ENCODE results near the gene CYP27C1. TPM values are rescaled to one million over a fixed set of nuclear protein-coding genes. Genes with fewer than 3 reads are reported as not detected.
"Not testable (repeated sequence)": the region's sequence is repeated elsewhere in the genome, so short reads cannot be mapped to it uniquely, and the experiment has no call there.

CYP27C1 gene
- total RNA-seq, 4 donors from 2014 or later = 0.12 to 0.52 (median 0.28) TPM

DNA sequence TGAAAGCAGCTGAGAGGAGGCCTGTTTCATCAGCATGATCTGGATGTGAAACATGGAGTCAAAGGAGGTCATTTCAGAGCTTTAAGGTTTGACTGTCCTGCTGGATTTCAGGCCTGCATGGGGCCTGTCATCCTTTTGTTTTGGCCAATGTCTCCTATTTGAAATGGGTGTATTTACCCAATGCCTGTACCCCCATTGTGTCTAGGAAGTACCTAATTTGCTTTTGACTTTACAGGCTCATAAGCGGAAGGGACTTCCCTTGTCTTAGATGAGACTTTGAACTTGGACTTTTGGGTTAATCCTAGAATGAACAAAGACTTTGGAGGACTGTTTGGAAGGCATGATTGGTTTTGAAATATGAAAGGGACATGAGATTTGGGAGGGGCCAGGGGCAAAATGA is 19.3 kb upstream of the CYP27C1 start:
- Histone ChIP-seq H3K27me3 (no peaks in the 10 kb centered on the region), H3K4me3 (no peak overlapping the region), H3K27ac (no peak overlapping the region), H3K9me3 (peaks cover 0 to 4% (median 0%) of the 10 kb centered on the region in 3 donors), H3K36me3 (no peaks in the 10 kb centered on the region), H3K4me1 (no peaks in the 10 kb centered on the region)
- ATAC-seq = no peak
- TF ChIP-seq POLR2A (IDR thresholded peaks at IDR 0.05) (no peak), EP300 (IDR thresholded peaks at IDR 0.05) (no peak), POLR2AphosphoS5 (IDR thresholded peaks at IDR 0.05) (no peak)
- TF ChIP-seq, protein P1, sequence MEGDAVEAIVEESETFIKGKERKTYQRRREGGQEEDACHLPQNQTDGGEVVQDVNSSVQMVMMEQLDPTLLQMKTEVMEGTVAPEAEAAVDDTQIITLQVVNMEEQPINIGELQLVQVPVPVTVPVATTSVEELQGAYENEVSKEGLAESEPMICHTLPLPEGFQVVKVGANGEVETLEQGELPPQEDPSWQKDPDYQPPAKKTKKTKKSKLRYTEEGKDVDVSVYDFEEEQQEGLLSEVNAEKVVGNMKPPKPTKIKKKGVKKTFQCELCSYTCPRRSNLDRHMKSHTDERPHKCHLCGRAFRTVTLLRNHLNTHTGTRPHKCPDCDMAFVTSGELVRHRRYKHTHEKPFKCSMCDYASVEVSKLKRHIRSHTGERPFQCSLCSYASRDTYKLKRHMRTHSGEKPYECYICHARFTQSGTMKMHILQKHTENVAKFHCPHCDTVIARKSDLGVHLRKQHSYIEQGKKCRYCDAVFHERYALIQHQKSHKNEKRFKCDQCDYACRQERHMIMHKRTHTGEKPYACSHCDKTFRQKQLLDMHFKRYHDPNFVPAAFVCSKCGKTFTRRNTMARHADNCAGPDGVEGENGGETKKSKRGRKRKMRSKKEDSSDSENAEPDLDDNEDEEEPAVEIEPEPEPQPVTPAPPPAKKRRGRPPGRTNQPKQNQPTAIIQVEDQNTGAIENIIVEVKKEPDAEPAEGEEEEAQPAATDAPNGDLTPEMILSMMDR (IDR thresholded peaks at IDR 0.05) = no peak
- WGBS, 2 donors (ENCODE audit: low coverage in 1 of 2) = 89% methylated on average over 1 of the region's 1 CpG; no CpG with 5 or more reads in 1 of the 2 donors

DNA sequence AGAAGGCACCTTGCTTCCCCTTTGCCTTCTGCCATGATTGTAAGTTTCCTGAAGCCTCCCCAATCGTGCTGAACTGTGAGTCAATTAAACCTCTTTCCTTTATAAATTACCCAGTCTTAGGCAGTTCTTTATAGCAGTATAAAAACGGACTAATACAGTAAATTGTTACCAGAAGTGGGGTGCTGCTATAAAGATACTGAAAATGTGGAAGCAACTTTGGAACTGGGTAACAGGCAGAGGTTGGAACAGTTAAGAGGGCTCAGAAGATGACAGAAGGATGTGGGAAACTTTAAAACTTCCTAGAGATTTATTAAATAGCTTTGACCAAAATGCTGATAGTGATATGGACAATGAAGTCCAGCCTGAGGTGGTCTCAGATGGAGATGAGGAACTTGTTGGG is 17.7 kb upstream of the CYP27C1 start:
- not testable (repeated sequence) for ATAC-seq, H3K4me3 ChIP-seq, H3K9me3 ChIP-seq, H3K27ac ChIP-seq, H3K27me3 ChIP-seq, H3K4me1 ChIP-seq, H3K36me3 ChIP-seq
- 67% methylated on average over 1 of the region's 2 CpGs; no CpG with 5 or more reads in 1 of the 2 donors for WGBS, 2 donors (ENCODE audit: low coverage in 1 of 2)

DNA sequence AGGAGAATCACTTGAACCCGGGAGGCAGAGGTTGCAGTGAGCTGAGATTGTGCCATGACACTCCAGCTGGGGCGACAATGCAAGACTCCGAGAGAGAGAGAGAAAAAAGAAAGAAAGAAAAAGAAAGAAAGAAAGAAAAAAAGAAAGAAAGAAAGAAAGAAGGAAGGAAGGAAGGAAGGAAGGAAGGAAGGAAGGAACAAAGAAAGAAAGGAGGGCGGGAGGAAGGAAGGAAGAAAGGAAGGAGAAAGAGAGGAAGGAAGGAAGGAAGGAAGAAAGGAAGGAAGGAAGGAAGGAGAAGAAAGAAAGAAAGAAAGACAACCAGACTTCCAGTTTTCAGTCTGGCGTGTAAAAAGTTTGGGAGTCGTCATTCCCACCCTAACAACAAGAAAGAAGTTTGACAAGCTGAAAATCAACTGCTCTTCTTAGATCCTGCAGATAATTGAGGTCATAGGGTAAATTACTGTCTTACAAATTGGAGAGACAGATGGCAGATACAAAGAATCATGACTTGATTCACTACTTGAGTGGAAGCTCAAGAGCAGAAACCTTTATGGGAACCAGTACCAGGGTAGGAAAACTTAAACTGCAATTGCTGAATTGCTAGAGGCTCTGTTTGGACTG is 15.1 kb upstream of the CYP27C1 start:
- 79 to 84% methylated on average over 5 to 6 of the region's 6 CpGs for WGBS, 2 donors (ENCODE audit: low coverage in 1 of 2)
- Histone ChIP-seq H3K27me3 (no peaks in the 10 kb centered on the region), H3K27ac (no peak overlapping the region), H3K9me3 (peaks cover 0 to 4% (median 0%) of the 10 kb centered on the region in 3 donors), H3K4me1 (no peaks in the 10 kb centered on the region), H3K4me3 (no peak overlapping the region), H3K36me3 (no peaks in the 10 kb centered on the region)
- no peak for ATAC-seq
- no peak for TF ChIP-seq POLR2AphosphoS5 (IDR thresholded peaks at IDR 0.05)
- no peak for TF ChIP-seq POLR2A (IDR thresholded peaks at IDR 0.05)
- TF ChIP-seq EP300 (IDR thresholded peaks at IDR 0.05) = no peak
- TF ChIP-seq, protein P1 (IDR thresholded peaks at IDR 0.05) = no peak

DNA sequence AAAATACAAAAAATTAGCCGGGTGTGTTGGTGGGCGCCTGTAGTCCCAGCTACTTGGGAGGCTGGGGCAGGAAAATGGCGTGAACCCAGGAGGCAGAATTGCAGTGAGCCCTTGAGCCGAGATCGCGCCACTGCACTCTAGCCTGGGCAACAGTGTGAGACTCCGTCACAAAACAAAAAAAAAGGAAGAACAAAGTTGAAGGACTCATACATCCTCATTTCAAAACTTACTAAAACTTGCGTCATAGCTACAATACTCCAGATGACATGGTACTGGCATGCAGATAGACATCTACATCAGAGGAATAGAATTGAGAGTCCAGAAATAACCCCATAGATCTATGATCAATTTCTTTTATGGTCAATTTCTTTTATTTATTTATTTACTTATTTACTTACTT is 13.6 kb upstream of the CYP27C1 start:
- H3K9me3 ChIP-seq = peaks cover 0 to 4% (median 0%) of the 10 kb centered on the region in 3 donors
- ATAC-seq = no peak
- no peaks in the 10 kb centered on the region for H3K27me3 ChIP-seq
- H3K4me3 ChIP-seq = no peak overlapping the region
- TF ChIP-seq, protein P1 (IDR thresholded peaks at IDR 0.05) = no peak
- TF ChIP-seq POLR2AphosphoS5 (IDR thresholded peaks at IDR 0.05) = no peak
- no peak for TF ChIP-seq POLR2A (IDR thresholded peaks at IDR 0.05)
- no peak for TF ChIP-seq EP300 (IDR thresholded peaks at IDR 0.05)
- WGBS, 2 donors (ENCODE audit: low coverage in 1 of 2) = 91 to 92% methylated on average over 4 to 7 of the region's 8 CpGs
- no peaks in the 10 kb centered on the region for H3K36me3 ChIP-seq
- H3K27ac ChIP-seq = no peak overlapping the region
- no peaks in the 10 kb centered on the region for H3K4me1 ChIP-seq

DNA sequence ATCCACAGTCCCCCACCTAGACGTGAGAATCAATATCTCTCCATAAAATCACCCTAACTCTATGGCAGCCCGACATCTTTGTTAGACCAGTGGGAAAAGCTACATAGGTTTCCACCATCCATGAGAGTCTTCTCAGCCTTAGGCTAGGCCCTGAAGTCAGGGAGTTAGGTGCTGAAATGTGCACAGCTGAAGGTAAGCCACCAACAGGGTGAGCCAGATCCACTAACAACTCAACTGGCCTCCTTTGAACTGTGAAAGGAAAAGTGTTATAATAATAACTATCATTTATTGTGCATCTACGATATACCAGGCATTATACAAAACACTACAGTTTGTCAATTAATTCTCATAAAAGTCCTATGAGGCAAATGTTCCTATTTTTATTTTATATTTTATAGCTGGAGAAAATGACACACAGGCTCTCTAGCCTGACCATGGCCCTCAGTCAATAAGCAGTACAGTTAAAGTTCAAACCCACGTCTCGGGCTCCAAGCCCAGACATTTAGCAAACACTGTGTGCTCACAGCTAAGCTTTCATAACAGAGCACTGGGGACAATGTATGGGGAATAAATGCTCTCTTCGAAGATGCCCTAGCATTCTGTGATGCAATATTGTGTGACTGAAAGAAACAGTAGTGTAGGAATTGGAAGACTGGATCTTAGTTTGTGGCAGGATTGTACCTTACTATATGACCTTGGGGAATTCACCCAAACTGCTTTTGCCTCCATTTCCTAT is 11.2 kb upstream of the CYP27C1 start:
- H3K27ac ChIP-seq = no peak overlapping the region
- no peaks in the 10 kb centered on the region for H3K36me3 ChIP-seq
- TF ChIP-seq, protein P1 (IDR thresholded peaks at IDR 0.05) = no peak
- TF ChIP-seq POLR2A (IDR thresholded peaks at IDR 0.05) = no peak
- ATAC-seq = no peak
- H3K4me1 ChIP-seq = peaks cover 0 to 7% (median 3%) of the 10 kb centered on the region in 3 donors
- peaks cover 0 to 9% (median 0%) of the 10 kb centered on the region in 3 donors for H3K9me3 ChIP-seq
- H3K4me3 ChIP-seq = no peak overlapping the region
- WGBS, 2 donors (ENCODE audit: low coverage in 1 of 2) = 35 to 73% methylated on average over 4 to 6 of the region's 6 CpGs
- H3K27me3 ChIP-seq = no peaks in the 10 kb centered on the region
